HepG2 (cell line): ENCODE measurements around the gene CEP128. TPM values are rescaled to one million over a fixed set of nuclear protein-coding genes. Genes with fewer than 3 reads are reported as not detected.

Experiments
- ATAC-seq: fragments of 200-7000 bp; cut with Tn5 transposase; 3 replicates; pipeline ENCODE4 v1.9.1; 2020; ENCODE audit warnings: mild to moderate bottlenecking, moderate library complexity
- BruUV-seq: library from RNA; stranded (reverse); fragments of 400-500 nt; replicated peaks from 2 replicates; lab custom pipeline; 2021; lab: Mats Ljungman, UMichigan
- CTCF ChIA-PET: fragments of 300-600 bp; formaldehyde crosslinking; extraction: SDS; loops from one replicate; lab custom pipeline; 2021; ENCODE audit warnings: low total read pairs, inconsistent platforms, low intra/inter-chr PET ratio; lab: Yijun Ruan, JAX
- POLR2A ChIA-PET: fragments of 350-600 bp; sonication (Branson Sonifier 250); formaldehyde crosslinking; loops from one replicate; lab custom pipeline; 2020; ENCODE audit warnings: antibody characterized with exemption, inconsistent platforms; lab: Yijun Ruan, JAX
- DNase-seq: peaks from one replicate; pipeline ENCODE4 v3.0.0-alpha.2; 2015; ENCODE audit warnings: low spot score
- FAIRE-seq: peaks from 3 replicates; lab custom pipeline; 2011; peaks lifted over from hg19 to GRCh38; lab: Jason Lieb, UNC
- H2AFZ ChIP-seq: one replicate; pipeline ENCODE4 v1.6.1; 2011; ENCODE audit warnings: low read length, inconsistent platforms
- H3K27ac ChIP-seq: fragments of 300-600 bp; 3 replicates; pipeline ENCODE4 v1.8.0; 2011; ENCODE audit warnings: mixed run types, mild to moderate bottlenecking, mixed read lengths, low read length, inconsistent platforms; ENCODE audit not compliant: insufficient read depth; ENCODE audit errors: extremely low read length
- H3K27me3 ChIP-seq, 2 experiments: fragments of 200-600 bp in 1 of 2; 2 replicates in 1 of 2; 3 replicates in 1 of 2; pipeline versions ENCODE4 v1.6.0 to v1.8.0; 2011; ENCODE audit warnings: low read length in 2 of 2, mild to moderate bottlenecking in 2 of 2, moderate library complexity in 2 of 2, inconsistent platforms in 1 of 2; ENCODE audit not compliant: insufficient read depth in 2 of 2, control insufficient read depth in 1 of 2
- H3K36me3 ChIP-seq, 2 experiments: fragments of 200-600 bp in 1 of 2; replicated peaks in 1 of 2; 2 replicates in 1 of 2; 3 replicates in 1 of 2; pipeline versions ENCODE4 v1.5.1 to v1.8.0; 2011; ENCODE audit warnings: low read length in 2 of 2, inconsistent platforms in 1 of 2; ENCODE audit not compliant: insufficient read depth in 2 of 2, control insufficient read depth in 1 of 2
- H3K4me1 ChIP-seq: 2 replicates; pipeline ENCODE4 v1.5.1; 2012; ENCODE audit warnings: low read length, inconsistent platforms; ENCODE audit not compliant: insufficient read depth
- H3K4me2 ChIP-seq: 2 replicates; pipeline ENCODE4 v1.6.0; 2011; ENCODE audit warnings: low read depth, low read length, inconsistent platforms
- H3K4me3 ChIP-seq, 3 experiments: fragments of 200-600 bp in 1 of 3; sonication (generic), shearing (Covaris generic) in 1 of 3; replicated peaks in 1 of 3; 2 replicates each; pipeline ENCODE4 v1.5.1; 2011 to 2016; ENCODE audit warnings: low read length in 3 of 3, inconsistent platforms in 2 of 3, low read depth in 2 of 3, mild to moderate bottlenecking in 2 of 3, control low read depth in 1 of 3, mixed read lengths in 1 of 3; ENCODE audit not compliant: insufficient read depth in 1 of 3
- H3K79me2 ChIP-seq: one replicate; pipeline ENCODE4 v1.6.1; 2011; ENCODE audit warnings: low read length, inconsistent platforms; ENCODE audit not compliant: insufficient read depth
- H3K9ac ChIP-seq: 2 replicates; pipeline ENCODE4 v1.6.0; 2011; ENCODE audit warnings: mild to moderate bottlenecking, low read depth, low read length, inconsistent platforms; ENCODE audit not compliant: insufficient read depth
- H3K9me3 ChIP-seq: 2 replicates; pipeline ENCODE4 v1.5.1; 2012; ENCODE audit warnings: mild to moderate bottlenecking, low read length
- H4K20me1 ChIP-seq: 2 replicates; pipeline ENCODE4 v1.6.0; 2011; ENCODE audit warnings: inconsistent platforms, mild to moderate bottlenecking, low read length, moderate library complexity; ENCODE audit not compliant: insufficient read depth
- ARHGAP35 ChIP-seq: sonication (generic); formaldehyde crosslinking; IDR thresholded peaks from 2 replicates; pipeline ENCODE4 v1.9.0; 2022; ENCODE audit warnings: mild to moderate bottlenecking, inconsistent platforms, moderate library complexity, missing genetic modification reagents, borderline replicate concordance
- RORA ChIP-seq: sonication (generic); formaldehyde crosslinking; IDR thresholded peaks from 2 replicates; pipeline ENCODE4 v1.5.0; 2020; ENCODE audit warnings: mild to moderate bottlenecking, missing genetic modification reagents, moderate library complexity
- RXRA ChIP-seq: sonication (generic); formaldehyde crosslinking; IDR thresholded peaks from 2 replicates; pipeline ENCODE4 v1.5.1; 2020; ENCODE audit warnings: missing genetic modification reagents
- SP4 ChIP-seq: sonication (generic); formaldehyde crosslinking; IDR thresholded peaks from 2 replicates; pipeline ENCODE4 v1.8.1; 2023; ENCODE audit warnings: mild to moderate bottlenecking, missing genetic modification reagents
- SPEN ChIP-seq: sonication (generic); formaldehyde crosslinking; IDR thresholded peaks from 2 replicates; pipeline ENCODE4 v1.5.1; 2020; ENCODE audit warnings: low read depth, mild to moderate bottlenecking, missing genetic modification reagents
- U2AF2 ChIP-seq: fragments of 200-400 bp; formaldehyde crosslinking; IDR thresholded peaks from 2 replicates; pipeline ENCODE4 v1.6.1; 2017; ENCODE audit warnings: low read depth, mild to moderate bottlenecking, low read length
- ZNF143 ChIP-seq: sonication (generic); formaldehyde crosslinking; IDR thresholded peaks from 2 replicates; pipeline ENCODE4 v1.4.0; 2020; ENCODE audit warnings: missing genetic modification reagents
- ZNF432 ChIP-seq: sonication (generic); formaldehyde crosslinking; IDR thresholded peaks from 2 replicates; pipeline ENCODE4 v1.5.0; 2020; ENCODE audit warnings: missing genetic modification reagents, mild to moderate bottlenecking, borderline replicate concordance
- ZNF562 ChIP-seq: sonication (generic); formaldehyde crosslinking; IDR thresholded peaks from 2 replicates; pipeline ENCODE4 v1.8.0; 2022; ENCODE audit warnings: missing genetic modification reagents, borderline replicate concordance
- WGBS: methylation state at CpG from one replicate; pipeline ENCODE4 v1.1.6; 2017; ENCODE audit warnings: low lambda C conversion rate; 5-methylcytosine and 5-hydroxymethylcytosine counted together
- in situ Hi-C: cut with HindIII; loops from 2 replicates; pipeline ENCODE4 v1.10.0; 2017; ENCODE audit warnings: low pct_unique_long_range_greater_than_20kb; ENCODE audit not compliant: extremely low pct_ligation_motif_present
- intact Hi-C: fragments of 100-400 bp; cut with micrococcal nuclease; formaldehyde crosslinking; loops from one replicate; pipeline ENCODE4 v1.10.0; 2022; ENCODE audit not compliant: unreplicated experiment
- polyA plus RNA-seq, 8 experiments: library from polyadenylated mRNA; depleted of rRNA in 3 of 8; stranded (reverse) in 7 of 8; unstranded in 1 of 8; fragments of >200 nt; fragmentation: Illumina TruSeq in 4 of 8; extraction: Trizol in 4 of 8; gene quantifications; 2 replicates each; pipeline versions ENCODE4 v1.2.1 to v1.2.3, GENCODE V29; 2011 to 2016; ENCODE audit warnings: low read depth in 4 of 8, missing spikeins in 1 of 8, mixed read lengths in 1 of 8; ENCODE audit not compliant: insufficient read depth in 1 of 8
- total RNA-seq, 5 experiments: library from RNA; depleted of rRNA; stranded (reverse); fragments of >200 nt; fragmentation: Illumina TruSeq; extraction: Trizol; gene quantifications; 2 replicates each; pipeline ENCODE4 v1.2.3, GENCODE V29; 2016; ENCODE audit warnings: low read depth in 1 of 5
- TF ChIP-seq, protein P1 (sequence below): sonication (generic); formaldehyde crosslinking; IDR thresholded peaks from 2 replicates; pipeline ENCODE4 v1.8.1; 2022; ENCODE audit warnings: mild to moderate bottlenecking, missing genetic modification reagents

CEP128 gene
- total and polyA plus RNA-seq, 2 of the 13 experiments (the other 11 are each of a cell fraction or from before 2014, with no cell fraction given) = 1.3 to 7.5 TPM

DNA sequence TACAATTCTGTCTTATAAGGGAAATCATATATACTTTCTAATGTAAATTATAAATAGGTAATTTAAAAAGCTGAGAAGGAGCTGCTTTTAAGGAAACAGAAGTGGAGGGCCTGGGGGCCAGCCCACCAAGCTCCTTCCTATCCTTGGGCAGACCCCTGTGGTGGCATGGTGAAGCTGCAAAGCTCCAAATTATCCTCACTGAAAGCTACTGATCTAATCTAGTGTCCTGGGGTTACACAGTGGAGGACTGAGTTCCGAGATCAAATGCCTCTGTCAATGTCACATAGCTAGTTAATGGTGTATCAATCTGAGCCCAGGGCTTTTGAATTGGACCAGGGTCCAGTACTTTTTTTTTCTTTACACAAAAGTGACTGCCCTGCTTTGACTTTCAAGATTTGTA is 355.4 kb downstream of the CEP128 start:
- in situ Hi-C loops (loop anchor here (25.0 kb wide), 1 partner anchor 374 kb away; the partner anchor contains the start of gene DIO2), intact Hi-C loops (loop anchor here (2.0 to 5.0 kb wide), 2 partner anchors 265 to 529 kb away; no protein-coding TSS in a partner anchor)
- no peak for FAIRE-seq
- WGBS = 63% methylated on average over 1 of the region's 1 CpG
- H3K36me3 ChIP-seq = no peaks in the 10 kb centered on the region
- no peak for ATAC-seq
- no peak overlapping the region for H3K27ac ChIP-seq
- peaks cover 4% of the 10 kb centered on the region; the same call in 1 of the 2 replicates for H3K4me1 ChIP-seq
- no peaks in the 10 kb centered on the region for H3K9me3 ChIP-seq
- no peak overlapping the region for H3K4me2 ChIP-seq
- H2AFZ ChIP-seq = no peak overlapping the region
- POLR2A ChIA-PET = no interaction called here
- TF ChIP-seq, protein P1, sequence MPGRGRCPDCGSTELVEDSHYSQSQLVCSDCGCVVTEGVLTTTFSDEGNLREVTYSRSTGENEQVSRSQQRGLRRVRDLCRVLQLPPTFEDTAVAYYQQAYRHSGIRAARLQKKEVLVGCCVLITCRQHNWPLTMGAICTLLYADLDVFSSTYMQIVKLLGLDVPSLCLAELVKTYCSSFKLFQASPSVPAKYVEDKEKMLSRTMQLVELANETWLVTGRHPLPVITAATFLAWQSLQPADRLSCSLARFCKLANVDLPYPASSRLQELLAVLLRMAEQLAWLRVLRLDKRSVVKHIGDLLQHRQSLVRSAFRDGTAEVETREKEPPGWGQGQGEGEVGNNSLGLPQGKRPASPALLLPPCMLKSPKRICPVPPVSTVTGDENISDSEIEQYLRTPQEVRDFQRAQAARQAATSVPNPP (CRISPR knock-in tag) = no peak
- TF ChIP-seq ZNF143 (CRISPR knock-in tag) (no peak), ZNF562 (CRISPR knock-in tag) (no peak), SP4 (CRISPR knock-in tag) (no peak), RORA (CRISPR knock-in tag) (no peak), ARHGAP35 (no peak), RXRA (no peak), ZNF432 (no peak), SPEN (CRISPR knock-in tag) (no peak), U2AF2 (no peak)
- TF ChIP-seq, all 625 proteins: peak for 0
- no peak overlapping the region for H3K4me3 ChIP-seq
- H3K27me3 ChIP-seq = no peaks in the 10 kb centered on the region
- H4K20me1 ChIP-seq = no peaks in the 10 kb centered on the region
- no peak overlapping the region for H3K9ac ChIP-seq
- CTCF ChIA-PET = interaction anchor here (0.9 to 1.7 kb wide), 2 partner anchors 373 to 530 kb away, joined by 3 to 6 read pairs; no protein-coding TSS in a partner anchor
- DNase-seq = no peak
- no TSS peak for BruUV-seq
- no peaks in the 10 kb centered on the region for H3K79me2 ChIP-seq
